Occipital lobe (tissue), 2 donors: ENCODE measurements around the gene DPP6. TPM values are rescaled to one million over a fixed set of nuclear protein-coding genes. Genes with fewer than 3 reads are reported as not detected.

Experiments used
- DNase-seq: peaks from one replicate; lab custom pipeline; 2025; lab: John Stamatoyannopoulos, UW
- total RNA-seq: library from RNA; depleted of rRNA; stranded (reverse); fragments of >200 nt; gene quantifications from one replicate; pipeline ENCODE4 v1.2.3, GENCODE V29; 2014

The DPP6 gene
- total RNA-seq, 1 donor from 2014 or later: 36.7 TPM

GRCh38 chr7:154336295-154336694 lies 284.1 kb downstream of the DPP6 start:
- no peak for DNase-seq

DNA sequence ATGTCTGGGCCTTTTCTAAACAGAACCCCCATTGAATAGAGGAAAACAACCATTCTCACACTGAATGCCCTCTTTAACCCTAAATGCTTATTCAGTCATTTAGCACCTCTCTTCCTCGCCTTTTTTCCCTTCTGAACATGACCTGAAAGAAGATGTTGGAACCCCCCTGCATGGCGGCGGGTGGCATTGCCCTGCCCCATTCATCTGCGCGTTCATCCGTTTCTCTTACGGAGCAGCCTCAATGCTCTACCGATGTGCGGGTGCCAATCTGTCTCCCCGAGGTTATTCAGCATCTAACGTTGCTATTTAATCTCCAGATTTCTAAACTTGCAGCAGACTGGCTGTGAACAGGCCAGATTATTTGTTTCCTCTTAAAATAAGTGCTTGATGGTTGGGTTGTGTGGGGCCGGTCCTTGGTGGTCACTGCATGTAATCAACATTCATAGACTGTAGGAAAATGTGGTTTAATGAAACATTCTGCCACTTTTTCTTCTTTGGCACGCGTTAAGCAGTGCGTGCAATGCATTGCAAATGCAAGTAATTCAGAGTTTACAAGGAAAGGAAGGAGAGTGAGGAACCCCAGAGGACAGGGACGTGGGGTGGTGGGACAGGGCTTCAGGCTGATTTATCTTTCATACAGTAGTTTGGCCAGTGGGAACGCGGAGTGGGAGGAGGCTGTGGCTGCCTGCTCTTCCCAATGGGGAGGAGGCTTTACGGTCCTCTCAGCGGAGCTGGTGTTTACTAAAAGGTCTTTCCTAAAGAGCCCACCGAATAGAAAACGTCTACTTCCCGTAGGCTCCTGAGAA lies 286.7 kb downstream of the DPP6 start:
- DNase-seq: no peak

DNA sequence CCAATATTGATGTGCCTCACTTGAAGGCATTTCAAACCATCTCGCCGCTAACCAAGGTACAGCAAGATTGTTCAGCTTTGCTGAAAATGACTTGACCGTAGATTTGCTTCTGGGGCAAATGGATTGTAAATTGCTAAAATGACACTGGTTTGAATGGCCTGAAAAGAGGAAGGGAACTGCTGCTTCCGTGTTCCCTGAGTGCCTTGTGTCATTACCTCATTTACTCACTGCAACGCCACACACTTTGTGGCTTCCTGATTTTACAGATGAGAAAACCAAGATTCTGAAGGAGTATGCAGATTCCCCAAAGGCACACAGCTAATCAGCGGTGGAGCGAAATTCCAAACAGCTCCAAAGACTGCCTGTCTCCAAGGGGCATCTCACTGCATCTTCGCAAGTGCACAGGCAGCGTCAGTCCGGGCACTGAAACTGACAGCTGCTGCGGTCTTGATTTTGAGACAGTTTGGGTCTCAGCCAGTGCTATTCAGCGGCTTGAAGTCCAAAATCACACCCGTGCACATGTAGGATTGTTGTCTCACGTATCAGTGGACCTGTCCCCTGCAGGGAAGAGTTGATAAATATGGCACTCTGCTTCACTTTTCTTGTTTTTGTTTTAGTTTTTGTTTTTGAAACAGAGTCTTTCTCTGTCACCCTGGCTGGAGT lies 290.9 kb downstream of the DPP6 start:
- DNase-seq: no peak

GRCh38 chr7:154343778-154344412 lies 291.7 kb downstream of the DPP6 start:
- no peak for DNase-seq

GRCh38 chr7:154345093-154345492 lies 292.9 kb downstream of the DPP6 start:
- no peak for DNase-seq

- no peak for DNase-seq
These were observed 295.6 kb downstream of the DPP6 start for GRCh38 chr7:154347700-154348266.

DNA sequence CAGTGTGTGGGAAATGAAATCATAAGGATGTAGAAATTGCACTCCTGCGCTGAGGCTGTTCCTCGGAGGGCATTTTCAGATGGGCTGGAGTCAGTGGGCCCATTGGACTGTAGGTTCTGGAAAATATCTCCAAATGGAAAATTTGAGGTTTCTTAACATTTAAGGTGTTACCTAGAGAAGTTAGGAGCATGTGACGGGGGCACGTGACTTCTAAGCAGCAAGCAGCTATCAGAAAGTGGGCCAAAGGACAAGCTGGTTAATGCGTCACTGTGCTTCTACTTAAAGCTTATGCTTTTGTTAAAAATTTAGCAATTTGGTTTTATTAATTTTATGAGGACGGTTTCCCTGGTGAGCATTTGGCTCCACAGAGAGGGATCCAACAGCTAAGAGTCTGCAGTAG lies 298.7 kb downstream of the DPP6 start:
- no peak for DNase-seq

- DNase-seq: no peak
These were observed 301.2 kb downstream of the DPP6 start for GRCh38 chr7:154353355-154353767.

GRCh38 chr7:154364170-154364569 lies 312.0 kb downstream of the DPP6 start:
- peak; percentile 22 for DNase-seq

DNA sequence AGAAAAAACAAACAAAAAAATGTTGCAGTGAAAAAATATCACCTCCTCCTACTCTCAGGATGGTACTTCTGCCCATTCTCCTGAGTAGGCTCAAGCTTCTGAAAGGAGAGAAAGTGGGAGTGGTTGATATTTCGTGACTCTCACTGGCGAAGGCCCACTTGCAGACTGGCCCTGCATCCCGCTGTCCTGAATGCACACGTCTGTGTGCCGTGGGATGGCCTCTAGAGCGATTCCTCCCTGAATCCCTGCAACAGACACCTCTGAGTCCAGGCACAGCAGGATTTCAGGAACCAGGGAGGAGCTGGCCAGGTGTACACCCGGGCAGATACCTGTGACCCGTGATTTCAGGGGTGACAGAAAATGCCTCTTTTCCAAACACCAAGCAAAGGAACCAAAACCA lies 319.2 kb downstream of the DPP6 start:
- no peak for DNase-seq

- DNase-seq: peak; percentile 19
These were observed 319.9 kb downstream of the DPP6 start for GRCh38 chr7:154372011-154372601.

- no peak for DNase-seq
These were observed 321.8 kb downstream of the DPP6 start for GRCh38 chr7:154373956-154374355.

GRCh38 chr7:154375956-154376355 lies 323.8 kb downstream of the DPP6 start:
- DNase-seq: no peak

DNA sequence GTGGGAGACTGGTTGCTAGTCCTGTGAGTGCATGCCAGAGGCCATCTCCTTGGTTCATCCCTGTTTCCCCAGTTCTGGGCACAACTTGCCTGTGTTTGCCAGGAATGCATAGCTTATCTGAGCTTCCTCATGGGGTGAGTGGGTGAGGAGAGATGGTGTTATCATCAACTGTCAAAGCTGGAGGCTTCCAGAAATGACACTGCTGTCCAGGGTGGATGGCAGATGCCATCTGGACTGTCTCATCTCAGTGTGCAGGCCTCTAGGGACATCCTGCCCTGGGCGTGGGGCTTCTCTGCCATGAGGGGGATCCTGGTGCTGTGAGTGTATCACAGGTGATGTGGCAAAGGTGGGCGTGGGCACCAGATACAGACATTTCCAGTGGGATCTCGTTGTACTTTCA lies 328.6 kb downstream of the DPP6 start:
- DNase-seq: no peak

DNA sequence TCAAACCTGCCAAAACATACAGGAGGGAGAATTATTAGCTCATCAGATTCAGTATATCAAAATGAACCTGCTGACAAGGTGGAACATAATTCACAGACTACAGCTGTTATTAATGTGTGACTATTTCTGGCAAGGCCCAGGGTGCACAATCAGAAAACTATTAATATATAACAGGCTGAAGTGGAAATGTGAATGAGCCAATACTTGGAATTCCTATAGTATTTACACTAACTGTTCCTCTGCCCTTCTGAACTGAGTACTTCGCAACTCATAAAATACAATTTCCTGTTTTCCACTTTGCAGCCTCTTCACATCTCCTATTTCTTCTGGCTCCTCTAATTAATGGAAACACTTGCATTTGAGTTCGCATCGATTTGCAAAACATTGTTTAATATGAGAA lies 330.8 kb downstream of the DPP6 start:
- no peak for DNase-seq

- no peak for DNase-seq
These were observed 333.0 kb downstream of the DPP6 start for GRCh38 chr7:154385214-154385613.

- no peak for DNase-seq
These were observed 335.1 kb downstream of the DPP6 start for GRCh38 chr7:154387252-154387651.

DNA sequence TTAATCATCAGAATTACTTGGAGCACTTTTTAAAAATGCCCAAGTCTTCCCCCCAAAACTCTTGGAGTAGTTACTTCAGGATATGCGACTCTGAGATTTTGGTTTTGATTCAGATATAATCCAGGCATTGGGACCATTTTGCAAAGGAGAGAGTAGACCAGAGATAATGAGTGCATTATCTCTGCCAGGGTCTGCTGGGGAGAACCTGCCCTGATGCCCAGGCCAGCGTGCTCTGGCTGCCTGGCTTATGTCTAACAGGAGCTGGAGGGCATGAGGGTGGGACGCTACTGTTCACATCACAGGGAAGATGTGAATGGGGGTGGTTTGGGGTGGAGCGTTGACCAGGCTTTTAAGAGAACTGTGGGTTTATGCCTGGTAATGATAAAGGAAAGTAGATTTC lies 336.2 kb downstream of the DPP6 start:
- DNase-seq: no peak

- DNase-seq: no peak
These were observed 336.8 kb downstream of the DPP6 start for GRCh38 chr7:154388999-154389398.

GRCh38 chr7:154390961-154391360 lies 338.8 kb downstream of the DPP6 start:
- DNase-seq: peak; percentile 26

GRCh38 chr7:154394804-154395203 lies 342.6 kb downstream of the DPP6 start:
- DNase-seq: no peak

- no peak for DNase-seq
These were observed 354.1 kb downstream of the DPP6 start for GRCh38 chr7:154406312-154406711.
